H1 (cell line): ENCODE data around the gene LRRC19. TPM values are rescaled to one million over a fixed set of nuclear protein-coding genes. Genes with fewer than 3 reads are reported as not detected.

Experiments
- KDM1A ChIP-seq: fragments of 200-600, 300-600 bp; sonication (generic); IDR thresholded peaks from 2 replicates; pipeline ENCODE4 v1.7.1; 2016; ENCODE audit warnings: mild to moderate bottlenecking, low read length, borderline replicate concordance
- polyA plus RNA-seq, 7 experiments: library from polyadenylated mRNA; depleted of rRNA in 3 of 7; stranded (reverse) in 5 of 7; unstranded in 2 of 7; fragments of >200 nt in 5 of 7; fragments of 200-250 nt in 2 of 7; gene quantifications; 1 replicate in 5 of 7; 2 replicates in 1 of 7; 4 replicates in 1 of 7; pipeline versions ENCODE4 v1.2.1 to v1.2.3, GENCODE V29; 2011 to 2013; ENCODE audit warnings: missing spikeins in 2 of 7, mixed read lengths in 2 of 7
- total RNA-seq: library from RNA; stranded (reverse); fragmentation: NEBNext Ultra II Directional; extraction: Animal tissue kit (Norgen Biotek cat#: 25700); gene quantifications from 2 replicates; pipeline ENCODE4 v1.2.1, GENCODE V29; 2021

The LRRC19 gene
- total and polyA plus RNA-seq, 2 of the 8 experiments (the other 6 are each of a cell fraction or from before 2014, with no cell fraction given), result not detected

GRCh38 chr9:27037499-27037898 is 32.0 kb upstream of the LRRC19 start (continued):
- TF ChIP-seq KDM1A, result no peak
